GM23248 (cell line): Measurements from ENCODE around the gene CHADL. TPM values are rescaled to one million over a fixed set of nuclear protein-coding genes. Genes with fewer than 3 reads are reported as not detected.

Source experiments
- DNase-seq: peaks from one replicate; pipeline ENCODE4 v3.0.0-alpha.2; 2015
- H2AFZ ChIP-seq: fragments of 200-600 bp; sonication (generic); 2 replicates; pipeline ENCODE4 v1.6.1; 2016; ENCODE audit warnings: antibody characterized with exemption
- H3F3A ChIP-seq: fragments of 200-600 bp; sonication (generic); 2 replicates; pipeline ENCODE4 v1.6.1; 2016; ENCODE audit warnings: mild to moderate bottlenecking, antibody characterized with exemption, mixed run types; ENCODE audit not compliant: insufficient read depth
- H3K27ac ChIP-seq: fragments of 200-600 bp; sonication (generic); 2 replicates; pipeline ENCODE4 v1.5.1; 2016; ENCODE audit warnings: mild to moderate bottlenecking
- H3K27me3 ChIP-seq: fragments of 200-600 bp; sonication (generic); replicated peaks from 2 replicates; pipeline ENCODE4 v1.6.1; 2016; ENCODE audit warnings: mild to moderate bottlenecking; ENCODE audit not compliant: insufficient read depth
- H3K36me3 ChIP-seq: fragments of 200-600 bp; sonication (generic); 2 replicates; pipeline ENCODE4 v1.6.1; 2016; ENCODE audit warnings: low read depth, mild to moderate bottlenecking
- H3K4me1 ChIP-seq: fragments of 200-600 bp; sonication (generic); 2 replicates; pipeline ENCODE4 v1.6.1; 2016; ENCODE audit warnings: mild to moderate bottlenecking; ENCODE audit not compliant: insufficient read depth
- H3K4me2 ChIP-seq: fragments of 200-600 bp; sonication (generic); one replicate; pipeline ENCODE4 v1.6.1; 2016; ENCODE audit warnings: mild to moderate bottlenecking; ENCODE audit not compliant: unreplicated experiment
- H3K4me3 ChIP-seq: fragments of 200-600 bp; sonication (generic); 2 replicates; pipeline ENCODE4 v1.5.1; 2016; ENCODE audit warnings: mild to moderate bottlenecking
- H3K79me2 ChIP-seq: fragments of 200-600 bp; sonication (generic); 2 replicates; pipeline ENCODE4 v1.6.1; 2016; ENCODE audit warnings: mild to moderate bottlenecking; ENCODE audit not compliant: insufficient read depth
- H3K9ac ChIP-seq: fragments of 200-600 bp; sonication (generic); 2 replicates; pipeline ENCODE4 v1.6.1; 2016; ENCODE audit warnings: mild to moderate bottlenecking
- H3K9me2 ChIP-seq: fragments of 200-600 bp; sonication (generic); 2 replicates; pipeline ENCODE4 v1.6.1; 2016; ENCODE audit warnings: mixed run types, mild to moderate bottlenecking, moderate library complexity; ENCODE audit not compliant: insufficient read depth
- H3K9me3 ChIP-seq: fragments of 200-600 bp; sonication (generic); one replicate; pipeline ENCODE4 v1.6.1; 2017; ENCODE audit warnings: low read depth
- H4K20me1 ChIP-seq: fragments of 200-600 bp; sonication (generic); 2 replicates; pipeline ENCODE4 v1.6.0; 2016; ENCODE audit not compliant: insufficient read depth
- EZH2 ChIP-seq: fragments of 200-600 bp; sonication (generic); IDR thresholded peaks from 2 replicates; pipeline ENCODE4 v1.6.1; 2018; ENCODE audit warnings: antibody characterized with exemption, mild to moderate bottlenecking; ENCODE audit not compliant: insufficient read depth, poor library complexity, severe bottlenecking
- EZH2phosphoT487 ChIP-seq: fragments of 200-600 bp; sonication (generic); IDR thresholded peaks from 2 replicates; pipeline ENCODE4 v1.6.1; 2018; ENCODE audit warnings: antibody characterized with exemption, moderate library complexity, mild to moderate bottlenecking, low read depth; ENCODE audit not compliant: insufficient read depth
- WGBS, 2 experiments: methylation state at CpG; one replicate each; pipeline ENCODE4 v1.1.6; 2015 to 2017; ENCODE audit warnings: low lambda C conversion rate in 2 of 2, low coverage in 1 of 2; ENCODE audit errors: missing lambda C conversion rate in 2 of 2; 5-methylcytosine and 5-hydroxymethylcytosine counted together
- in situ Hi-C: fragments of 300-500 bp; cut with MboI; formaldehyde crosslinking; loops from 2 replicates; pipeline ENCODE4 v1.15.0; 2020
- polyA plus RNA-seq: library from polyadenylated mRNA; unstranded; fragments of >200 nt; fragmentation: Nextera tagmentation; extraction: Ambion mirVana; gene quantifications from 2 replicates; pipeline ENCODE4 v1.2.1, GENCODE V29; 2016
- total RNA-seq: library from RNA; depleted of rRNA; stranded (reverse); fragments of >200 nt; shearing (Covaris generic); gene quantifications from 2 replicates; pipeline ENCODE4 v1.2.3, GENCODE V29; 2014; rRNA removed

Gene CHADL, protein sequence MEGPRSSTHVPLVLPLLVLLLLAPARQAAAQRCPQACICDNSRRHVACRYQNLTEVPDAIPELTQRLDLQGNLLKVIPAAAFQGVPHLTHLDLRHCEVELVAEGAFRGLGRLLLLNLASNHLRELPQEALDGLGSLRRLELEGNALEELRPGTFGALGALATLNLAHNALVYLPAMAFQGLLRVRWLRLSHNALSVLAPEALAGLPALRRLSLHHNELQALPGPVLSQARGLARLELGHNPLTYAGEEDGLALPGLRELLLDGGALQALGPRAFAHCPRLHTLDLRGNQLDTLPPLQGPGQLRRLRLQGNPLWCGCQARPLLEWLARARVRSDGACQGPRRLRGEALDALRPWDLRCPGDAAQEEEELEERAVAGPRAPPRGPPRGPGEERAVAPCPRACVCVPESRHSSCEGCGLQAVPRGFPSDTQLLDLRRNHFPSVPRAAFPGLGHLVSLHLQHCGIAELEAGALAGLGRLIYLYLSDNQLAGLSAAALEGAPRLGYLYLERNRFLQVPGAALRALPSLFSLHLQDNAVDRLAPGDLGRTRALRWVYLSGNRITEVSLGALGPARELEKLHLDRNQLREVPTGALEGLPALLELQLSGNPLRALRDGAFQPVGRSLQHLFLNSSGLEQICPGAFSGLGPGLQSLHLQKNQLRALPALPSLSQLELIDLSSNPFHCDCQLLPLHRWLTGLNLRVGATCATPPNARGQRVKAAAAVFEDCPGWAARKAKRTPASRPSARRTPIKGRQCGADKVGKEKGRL
- total RNA-seq: 0.22 and 1.1 TPM in 2 replicates
- polyA plus RNA-seq: 0.30 and 0.88 TPM in 2 replicates

DNA sequence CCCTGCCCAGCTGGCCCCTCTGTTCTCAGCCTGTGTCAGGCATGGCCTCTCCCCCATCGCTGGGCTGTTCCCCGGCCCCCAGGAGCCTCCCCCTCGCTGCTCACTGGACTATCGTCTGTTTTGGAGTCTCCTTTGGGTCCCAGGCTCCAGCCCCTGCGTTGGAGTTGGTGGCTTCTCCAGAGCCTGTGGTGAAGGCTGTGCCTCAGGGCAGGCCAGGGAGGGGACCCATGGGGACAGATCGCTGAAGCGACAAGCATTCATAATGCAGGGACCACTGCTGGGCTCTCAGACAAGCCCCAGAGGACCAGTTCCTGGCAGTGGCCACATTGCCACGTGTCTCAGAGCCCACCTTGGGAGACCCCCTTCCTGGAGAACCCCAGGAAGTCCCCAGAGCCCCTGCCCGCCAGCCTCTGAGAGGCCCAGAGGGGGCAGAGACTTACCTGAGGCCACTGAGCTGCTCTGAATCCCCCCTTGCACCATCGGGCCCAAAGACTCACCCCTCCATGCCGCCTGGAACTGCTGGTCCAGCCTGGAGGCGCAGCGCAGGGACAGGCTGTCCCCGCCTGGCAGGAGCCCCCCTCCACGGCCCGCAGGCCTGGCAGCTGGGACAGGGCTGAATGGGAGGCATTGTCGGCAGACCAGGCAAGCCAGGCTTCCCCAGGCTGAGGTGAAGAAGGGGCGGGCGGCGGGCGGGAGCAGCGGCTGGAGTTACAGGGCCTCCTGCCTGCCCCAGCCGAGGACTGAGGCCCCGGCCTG lies at the start of gene CHADL:
TSS of gene CHADL (minus strand) at position 555 of the 756 bp plus-strand sequence. CDS start at position 505, 50 bp downstream.
- H2AFZ ChIP-seq: no peak within 1 kb of the TSS
- no peaks in the 10 kb centered on the region for H3K4me1 ChIP-seq
- WGBS, 2 experiments: 62 to 65% methylated on average over 23 to 24 of the region's 24 CpGs

GRCh38 chr22:41289671-41290070 lies 48.9 kb upstream of the CHADL start:
- Histone ChIP-seq H3F3A (peaks cover 39% of the 10 kb centered on the region), H3K27me3 (no peaks in the 10 kb centered on the region), H3K9ac (no peak overlapping the region), H3K9me2 (no peaks in the 10 kb centered on the region), H3K4me2 (peak overlapping the region; percentile 48), H3K9me3 (no peaks in the 10 kb centered on the region), H3K79me2 (peaks cover 5% of the 10 kb centered on the region), H2AFZ (no peak overlapping the region), H3K4me3 (no peak overlapping the region), H3K36me3 (no peaks in the 10 kb centered on the region), H4K20me1 (no peaks in the 10 kb centered on the region), H3K4me1 (peaks cover 43% of the 10 kb centered on the region), H3K27ac (peak overlapping the region; percentile 69; the same call in 1 of the 2 replicates)
- peak; percentile 50 for DNase-seq
- in situ Hi-C loops: no loop called here
- 86 to 97% methylated on average over 1 of the region's 1 CpG for WGBS, 2 experiments
- TF ChIP-seq EZH2phosphoT487 (no peak), EZH2 (no peak)

More for the DNA sequence above, at the start of gene CHADL:
- Histone ChIP-seq H3K4me3 (no peak within 1 kb of the TSS), H3K9me2 (no peaks in the 10 kb centered on the region), H3K36me3 (no peaks in the 10 kb centered on the region), H3K27ac (no peak within 1 kb of the TSS), H3K27me3 (no peaks in the 10 kb centered on the region), H4K20me1 (no peaks in the 10 kb centered on the region), H3F3A (peaks cover 14% of the 10 kb centered on the region; the same call in 1 of the 2 replicates), H3K9ac (no peak within 1 kb of the TSS), H3K79me2 (no peaks in the 10 kb centered on the region), H3K4me2 (no peak within 1 kb of the TSS), H3K9me3 (no peaks in the 10 kb centered on the region)
- TF ChIP-seq EZH2phosphoT487 (no peak), EZH2 (no peak)
- DNase-seq: no peak
- in situ Hi-C loops: no loop called here

- Histone ChIP-seq H3K9ac (no peak overlapping the region), H3K27me3 (no peaks in the 10 kb centered on the region), H3K9me2 (no peaks in the 10 kb centered on the region), H3K4me2 (peak overlapping the region; percentile 31), H3K9me3 (no peaks in the 10 kb centered on the region), H4K20me1 (no peaks in the 10 kb centered on the region), H3K4me3 (no peak overlapping the region), H3K36me3 (no peaks in the 10 kb centered on the region), H3K4me1 (peaks cover 47% of the 10 kb centered on the region), H2AFZ (peak overlapping the region; percentile 29; the same call in 1 of the 2 replicates), H3F3A (peaks cover 39% of the 10 kb centered on the region), H3K79me2 (peaks cover 18% of the 10 kb centered on the region), H3K27ac (peak overlapping the region; percentile 25)
- TF ChIP-seq EZH2phosphoT487: no peak
- TF ChIP-seq EZH2: no peak
- 37 to 40% methylated on average over 9 of the region's 9 CpGs for WGBS, 2 experiments
- in situ Hi-C loops: no loop called here
- peak; percentile 82 for DNase-seq
These were observed 47.7 kb upstream of the CHADL start for GRCh38 chr22:41288245-41288946.
